Transverse colon (tissue), 4 donors: Measurements from ENCODE around the gene AP1S3. TPM values are rescaled to one million over a fixed set of nuclear protein-coding genes. Genes with fewer than 3 reads are reported as not detected.
A peak's percentile ranks its signal among the peaks of the same experiment; 100 is the strongest.

Experiments used
- DNase-seq: peaks from one replicate; pipeline ENCODE4 v3.0.0-alpha.2; 2019
- H3K27ac ChIP-seq, 4 donors: fragments of 200-600 bp; sonication (generic); 2 replicates each; pipeline ENCODE4 v1.5.1; 2016 to 2018; ENCODE audit warnings: inconsistent platforms in 4 of 4
- H3K27me3 ChIP-seq: fragments of 200-600 bp; sonication (generic); 2 replicates; pipeline ENCODE4 v1.5.1; 2017; ENCODE audit warnings: inconsistent platforms
- H3K36me3 ChIP-seq, 4 donors: fragments of 200-600 bp; sonication (generic); 2 replicates each; pipeline ENCODE4 v1.5.1; 2017 to 2019; ENCODE audit warnings: inconsistent platforms in 4 of 4
- H3K4me1 ChIP-seq, 4 donors: fragments of 200-600 bp; sonication (generic); 2 replicates each; pipeline ENCODE4 v1.5.1; 2017 to 2020; ENCODE audit warnings: inconsistent platforms in 4 of 4
- H3K4me3 ChIP-seq, 4 donors: fragments of 200-600 bp; sonication (generic); 1 replicate in 1 of 4; 2 replicates in 3 of 4; pipeline versions ENCODE4 v1.5.1 to v1.6.1; 2017 to 2019; ENCODE audit warnings: inconsistent platforms in 4 of 4
- H3K9me3 ChIP-seq, 2 donors: fragments of 200-600 bp; sonication (generic); 2 replicates each; pipeline ENCODE4 v1.5.1; 2017 to 2019; ENCODE audit warnings: inconsistent platforms in 2 of 2
- CTCF ChIP-seq, 5 experiments: fragments of 200-600 bp in 3 of 5; fragments of 450-650 bp in 2 of 5; sonication (generic) in 3 of 5; IDR thresholded peaks; 1 replicate in 2 of 5; 2 replicates in 3 of 5; pipeline ENCODE4 v1.5.1; 2016 to 2017; ENCODE audit warnings: antibody characterized with exemption in 5 of 5, inconsistent platforms in 3 of 5, mild to moderate bottlenecking in 2 of 5, moderate library complexity in 1 of 5
- EP300 ChIP-seq: sonication (generic); formaldehyde crosslinking; IDR thresholded peaks from one replicate; pipeline ENCODE4 v1.6.1; 2017; ENCODE audit warnings: antibody characterized with exemption, low read depth
- POLR2A ChIP-seq: fragments of 450-650 bp; IDR thresholded peaks from one replicate; pipeline ENCODE4 v1.6.1; 2016; ENCODE audit warnings: antibody characterized with exemption, mild to moderate bottlenecking, moderate library complexity
- POLR2AphosphoS5 ChIP-seq, 3 donors: sonication (generic); formaldehyde crosslinking; IDR thresholded peaks; one replicate each; pipeline ENCODE4 v1.6.1; 2016; ENCODE audit warnings: antibody characterized with exemption in 3 of 3
- WGBS, 2 donors: methylation state at CpG; one replicate each; pipeline ENCODE4 v1.1.5; 2018; ENCODE audit warnings: low coverage in 1 of 2; 5-methylcytosine and 5-hydroxymethylcytosine counted together
- in situ Hi-C, 4 donors: fragments of 200-750 bp; cut with MboI; loops; one replicate each; pipeline versions ENCODE4 v1.15.0 to v1.15.1; 2017; ENCODE audit warnings: low sequenced_read_pairs in 3 of 4, low pct_ligation_motif_present in 1 of 4, low pct_unique_long_range_greater_than_20kb in 1 of 4
- intact Hi-C: fragments of 100-400 bp; cut with DNase I; formaldehyde crosslinking; loops from one replicate; pipeline ENCODE4 v1.15.1; 2023; ENCODE audit warnings: low total_unique reads
- total RNA-seq, 4 donors: library from RNA; depleted of rRNA; stranded (reverse); fragments of >200 nt; gene quantifications; one replicate each; pipeline ENCODE4 v1.1.0, GENCODE V29; 2016

AP1S3 gene
- total RNA-seq, result 1 to 10 TPM in 3 of 4 donors, not detected in 1; 2.3 to 6.7 (median 3.0) TPM

GRCh38 chr2:223837287-223838061 lies at the start of gene AP1S3:
Gene AP1S3, minus strand, starts transcription at chr2:223837582. Its CDS starts 132 bp downstream, at chr2:223837450.
- Histone ChIP-seq H3K27ac (peak within 1 kb of the TSS; percentile 79 to 88 (median 80)), H3K36me3 (no peaks in the 10 kb centered on the region), H3K4me3 (peak within 1 kb of the TSS; percentile 60 to 86 (median 74)), H3K9me3 (no peaks in the 10 kb centered on the region), H3K27me3 (no peaks in the 10 kb centered on the region), H3K4me1 (peaks cover 0 to 19% (median 7%) of the 10 kb centered on the region in 4 donors)
- intact Hi-C loops (no loop called here), in situ Hi-C loops (no loop called here)
- TF ChIP-seq POLR2A (peak; percentile 41), CTCF (IDR thresholded peaks at IDR 0.05) (peak in 1 of 5 experiments; percentile 30), POLR2AphosphoS5 (IDR thresholded peaks at IDR 0.05) (peak in 1 of 3 donors; percentile 33), EP300 (no peak)
- DNase-seq, result peak; percentile 88
- 3% methylated on average over 30 of the region's 82 CpGs; no CpG with 5 or more reads in 1 of the 2 donors for WGBS, 2 donors

GRCh38 chr2:223887127-223887526 lies 49.7 kb upstream of the AP1S3 start:
- 74 to 86% methylated on average over 5 of the region's 5 CpGs for WGBS, 2 donors
- no peaks in the 10 kb centered on the region for H3K9me3 ChIP-seq
- no peak overlapping the region for H3K4me3 ChIP-seq
- no peak overlapping the region for H3K27ac ChIP-seq
- peaks cover 0 to 20% (median 9%) of the 10 kb centered on the region in 4 donors for H3K36me3 ChIP-seq
- no peak for TF ChIP-seq CTCF (IDR thresholded peaks at IDR 0.05)
- no peak for TF ChIP-seq POLR2AphosphoS5 (IDR thresholded peaks at IDR 0.05)
- TF ChIP-seq POLR2A, result no peak
- TF ChIP-seq EP300, result no peak
- no peak for DNase-seq
- no peaks in the 10 kb centered on the region for H3K27me3 ChIP-seq
- H3K4me1 ChIP-seq, result no peaks in the 10 kb centered on the region
- intact Hi-C loops (no loop called here), in situ Hi-C loops (no loop called here)

GRCh38 chr2:223886726-223887125 lies 49.3 kb upstream of the AP1S3 start:
- intact Hi-C loops (no loop called here), in situ Hi-C loops (no loop called here)
- Histone ChIP-seq H3K36me3 (peaks cover 0 to 21% (median 9%) of the 10 kb centered on the region in 4 donors), H3K27me3 (no peaks in the 10 kb centered on the region), H3K27ac (no peak overlapping the region), H3K9me3 (no peaks in the 10 kb centered on the region), H3K4me1 (no peaks in the 10 kb centered on the region), H3K4me3 (no peak overlapping the region)
- TF ChIP-seq POLR2A, result no peak
- no peak for DNase-seq
- 0% methylated on average over 1 to 2 of the region's 2 CpGs for WGBS, 2 donors

GRCh38 chr2:223884399-223884798 lies 47.0 kb upstream of the AP1S3 start:
- in situ Hi-C loops (no loop called here), intact Hi-C loops (no loop called here)
- Histone ChIP-seq H3K27ac (no peak overlapping the region), H3K4me3 (no peak overlapping the region), H3K27me3 (no peaks in the 10 kb centered on the region), H3K4me1 (no peaks in the 10 kb centered on the region), H3K9me3 (no peaks in the 10 kb centered on the region), H3K36me3 (peaks cover 0 to 33% (median 12%) of the 10 kb centered on the region in 4 donors)
- 73 to 92% methylated on average over 2 to 3 of the region's 3 CpGs for WGBS, 2 donors
- TF ChIP-seq EP300 (no peak), POLR2A (no peak), POLR2AphosphoS5 (IDR thresholded peaks at IDR 0.05) (no peak), CTCF (IDR thresholded peaks at IDR 0.05) (no peak)
- DNase-seq, result no peak
